ENCODE measurements around the gene ATP6V0A1. TPM values are rescaled to one million over a fixed set of nuclear protein-coding genes. Genes with fewer than 3 reads are reported as not detected.

The ATP6V0A1 gene
- polyA plus RNA-seq, 1 donor, result 114 TPM

- H3K27ac ChIP-seq (ENCODE audit: low read length), result no peak overlapping the region
- H3K4me3 ChIP-seq (ENCODE audit: low read length), result no peak overlapping the region
- H3K9me3 ChIP-seq (ENCODE audit: control insufficient read depth, low read depth, low read length), result no peaks in the 10 kb centered on the region
- no peak for DNase-seq
- WGBS (ENCODE audit: insufficient coverage, low lambda C conversion rate), result no CpG with 5 or more reads among the region's 6 CpGs
- peaks cover 41% of the 10 kb centered on the region for H3K4me1 ChIP-seq (ENCODE audit: control insufficient read depth, insufficient read depth, low read length)
- H3K36me3 ChIP-seq (ENCODE audit: control insufficient read depth, insufficient read depth, low read length), result peaks cover 15% of the 10 kb centered on the region
- H3K27me3 ChIP-seq (ENCODE audit: control insufficient read depth, insufficient read depth, low read length), result no peaks in the 10 kb centered on the region
Measured at GRCh38 chr17:42526031-42526444, 67.4 kb downstream of the ATP6V0A1 start.

- no peak for DNase-seq
- Histone ChIP-seq H3K9me3 (ENCODE audit: control insufficient read depth, low read depth, low read length) (no peaks in the 10 kb centered on the region), H3K27ac (ENCODE audit: low read length) (no peak overlapping the region), H3K4me1 (ENCODE audit: control insufficient read depth, insufficient read depth, low read length) (peaks cover 30% of the 10 kb centered on the region), H3K36me3 (ENCODE audit: control insufficient read depth, insufficient read depth, low read length) (no peaks in the 10 kb centered on the region), H3K27me3 (ENCODE audit: control insufficient read depth, insufficient read depth, low read length) (no peaks in the 10 kb centered on the region), H3K4me3 (ENCODE audit: low read length) (no peak overlapping the region)
- no CpG with 5 or more reads among the region's 6 CpGs for WGBS (ENCODE audit: insufficient coverage, low lambda C conversion rate)
Measured at GRCh38 chr17:42527932-42528331, 69.3 kb downstream of the ATP6V0A1 start.

- peak in 1 of 2 donors; percentile 53 for DNase-seq
- Histone ChIP-seq H3K27me3 (ENCODE audit: control insufficient read depth, insufficient read depth, low read length) (no peaks in the 10 kb centered on the region), H3K27ac (ENCODE audit: low read length) (no peak overlapping the region), H3K9me3 (ENCODE audit: control insufficient read depth, low read depth, low read length) (no peaks in the 10 kb centered on the region), H3K4me3 (ENCODE audit: low read length) (no peak overlapping the region), H3K36me3 (ENCODE audit: control insufficient read depth, insufficient read depth, low read length) (no peaks in the 10 kb centered on the region), H3K4me1 (ENCODE audit: control insufficient read depth, insufficient read depth, low read length) (peaks cover 19% of the 10 kb centered on the region)
- WGBS (ENCODE audit: insufficient coverage, low lambda C conversion rate), result no CpG with 5 or more reads among the region's 3 CpGs
Measured at GRCh38 chr17:42529061-42529460, 70.4 kb downstream of the ATP6V0A1 start.

- Histone ChIP-seq H3K27me3 (ENCODE audit: control insufficient read depth, insufficient read depth, low read length) (no peaks in the 10 kb centered on the region), H3K4me1 (ENCODE audit: control insufficient read depth, insufficient read depth, low read length) (peaks cover 29% of the 10 kb centered on the region), H3K27ac (ENCODE audit: low read length) (peak overlapping the region; percentile 90), H3K9me3 (ENCODE audit: control insufficient read depth, low read depth, low read length) (no peaks in the 10 kb centered on the region), H3K4me3 (ENCODE audit: low read length) (no peak overlapping the region), H3K36me3 (ENCODE audit: control insufficient read depth, insufficient read depth, low read length) (no peaks in the 10 kb centered on the region)
- peak in 1 of 2 donors; percentile 34 for DNase-seq
- WGBS (ENCODE audit: insufficient coverage, low lambda C conversion rate), result no CpG with 5 or more reads among the region's 2 CpGs
Measured at GRCh38 chr17:42530952-42531454, 72.3 kb downstream of the ATP6V0A1 start.

GRCh38 chr17:42531455-42532354, 73.0 kb downstream of the ATP6V0A1 start:
- H3K27ac ChIP-seq (ENCODE audit: low read length), result peak overlapping the region; percentile 90
- H3K9me3 ChIP-seq (ENCODE audit: control insufficient read depth, low read depth, low read length), result no peaks in the 10 kb centered on the region
- H3K4me1 ChIP-seq (ENCODE audit: control insufficient read depth, insufficient read depth, low read length), result peaks cover 29% of the 10 kb centered on the region
- WGBS (ENCODE audit: insufficient coverage, low lambda C conversion rate), result no CpG with 5 or more reads among the region's 60 CpGs
- H3K27me3 ChIP-seq (ENCODE audit: control insufficient read depth, insufficient read depth, low read length), result no peaks in the 10 kb centered on the region
- peak overlapping the region; percentile 63 for H3K4me3 ChIP-seq (ENCODE audit: low read length)
- no peaks in the 10 kb centered on the region for H3K36me3 ChIP-seq (ENCODE audit: control insufficient read depth, insufficient read depth, low read length)
- DNase-seq, result peak; percentile 75 to 88

- Histone ChIP-seq H3K4me3 (ENCODE audit: low read length) (peak overlapping the region; percentile 54), H3K9me3 (ENCODE audit: control insufficient read depth, low read depth, low read length) (no peaks in the 10 kb centered on the region), H3K27ac (ENCODE audit: low read length) (peak overlapping the region; percentile 68), H3K27me3 (ENCODE audit: control insufficient read depth, insufficient read depth, low read length) (no peaks in the 10 kb centered on the region), H3K36me3 (ENCODE audit: control insufficient read depth, insufficient read depth, low read length) (peaks cover 14% of the 10 kb centered on the region), H3K4me1 (ENCODE audit: control insufficient read depth, insufficient read depth, low read length) (peaks cover 29% of the 10 kb centered on the region)
- WGBS (ENCODE audit: insufficient coverage, low lambda C conversion rate), result no CpG with 5 or more reads among the region's 26 CpGs
- DNase-seq, result no peak
Measured at GRCh38 chr17:42535155-42536047, 76.7 kb downstream of the ATP6V0A1 start.

GRCh38 chr17:42536048-42536371, 77.3 kb downstream of the ATP6V0A1 start, which contains the start of gene NAGLU:
Gene NAGLU, plus strand, starts transcription at chr17:42536241. Its CDS starts 32 bp downstream, at chr17:42536273.
- Histone ChIP-seq H3K36me3 (ENCODE audit: control insufficient read depth, insufficient read depth, low read length) (peaks cover 17% of the 10 kb centered on the region), H3K4me1 (ENCODE audit: control insufficient read depth, insufficient read depth, low read length) (peaks cover 28% of the 10 kb centered on the region), H3K27ac (ENCODE audit: low read length) (peak within 1 kb of the TSS; percentile 68), H3K9me3 (ENCODE audit: control insufficient read depth, low read depth, low read length) (no peaks in the 10 kb centered on the region), H3K4me3 (ENCODE audit: low read length) (peak within 1 kb of the TSS; percentile 95), H3K27me3 (ENCODE audit: control insufficient read depth, insufficient read depth, low read length) (no peaks in the 10 kb centered on the region)
- DNase-seq, result peak; percentile 92 to 95
- no CpG with 5 or more reads among the region's 40 CpGs for WGBS (ENCODE audit: insufficient coverage, low lambda C conversion rate)

GRCh38 chr17:42536372-42537155, 77.9 kb downstream of the ATP6V0A1 start:
- Histone ChIP-seq H3K4me1 (ENCODE audit: control insufficient read depth, insufficient read depth, low read length) (peaks cover 27% of the 10 kb centered on the region), H3K27me3 (ENCODE audit: control insufficient read depth, insufficient read depth, low read length) (no peaks in the 10 kb centered on the region), H3K4me3 (ENCODE audit: low read length) (peak overlapping the region; percentile 95), H3K36me3 (ENCODE audit: control insufficient read depth, insufficient read depth, low read length) (peaks cover 19% of the 10 kb centered on the region), H3K27ac (ENCODE audit: low read length) (peak overlapping the region; percentile 66), H3K9me3 (ENCODE audit: control insufficient read depth, low read depth, low read length) (no peaks in the 10 kb centered on the region)
- peak; percentile 64 to 78 for DNase-seq
- no CpG with 5 or more reads among the region's 65 CpGs for WGBS (ENCODE audit: insufficient coverage, low lambda C conversion rate)

GRCh38 chr17:42537156-42537805, 78.6 kb downstream of the ATP6V0A1 start:
- peaks cover 29% of the 10 kb centered on the region for H3K4me1 ChIP-seq (ENCODE audit: control insufficient read depth, insufficient read depth, low read length)
- peak overlapping the region; percentile 95 for H3K4me3 ChIP-seq (ENCODE audit: low read length)
- DNase-seq, result peak in 1 of 2 donors; percentile 28

More at GRCh38 chr17:42537156-42537805, 78.6 kb downstream of the ATP6V0A1 start:
- no peaks in the 10 kb centered on the region for H3K27me3 ChIP-seq (ENCODE audit: control insufficient read depth, insufficient read depth, low read length)
- H3K36me3 ChIP-seq (ENCODE audit: control insufficient read depth, insufficient read depth, low read length), result peaks cover 20% of the 10 kb centered on the region
- H3K9me3 ChIP-seq (ENCODE audit: control insufficient read depth, low read depth, low read length), result no peaks in the 10 kb centered on the region
- WGBS (ENCODE audit: insufficient coverage, low lambda C conversion rate), result no CpG with 5 or more reads among the region's 31 CpGs
- H3K27ac ChIP-seq (ENCODE audit: low read length), result peak overlapping the region; percentile 66

Data from large intestine (tissue), 3 donors.